Myocyte (in vitro differentiated cells): ENCODE measurements around the gene KDM6B. TPM values are rescaled to one million over a fixed set of nuclear protein-coding genes. Genes with fewer than 3 reads are reported as not detected.
A peak's percentile ranks its signal among the peaks of the same experiment; 100 is the strongest.

Source experiments
- DNase-seq: peaks from one replicate; pipeline ENCODE4 v3.0.0-alpha.2; 2012; ENCODE audit warnings: low read depth
- total RNA-seq: library from RNA; depleted of rRNA; stranded (reverse); fragments of >200 nt; gene quantifications from 2 replicates; pipeline ENCODE4 v1.2.3, GENCODE V29; 2014

Gene KDM6B
- total RNA-seq, 1 donor from 2014 or later = 3.9 TPM

GRCh38 chr17:7840441-7840840, 6.4 kb downstream of the KDM6B start:
- no peak for DNase-seq

- no peak for DNase-seq
Observed at GRCh38 chr17:7840875-7841274, 6.9 kb downstream of the KDM6B start.

- DNase-seq = peak; percentile 91
Observed at GRCh38 chr17:7841396-7841914, 7.4 kb downstream of the KDM6B start.

- peak; percentile 93 for DNase-seq
Observed at GRCh38 chr17:7841915-7842379, 7.9 kb downstream of the KDM6B start.

- DNase-seq = peak; percentile 92
Observed at GRCh38 chr17:7842380-7843256, 8.6 kb downstream of the KDM6B start.

- DNase-seq = peak; percentile 54
Observed at GRCh38 chr17:7843257-7843535, 9.2 kb downstream of the KDM6B start.

GRCh38 chr17:7843536-7844291, 9.7 kb downstream of the KDM6B start:
- peak; percentile 79 for DNase-seq

- peak; percentile 97 for DNase-seq
Observed at GRCh38 chr17:7844292-7845154, 10.5 kb downstream of the KDM6B start.

GRCh38 chr17:7845359-7846062, 11.5 kb downstream of the KDM6B start:
- no peak for DNase-seq

GRCh38 chr17:7846063-7846735, 12.2 kb downstream of the KDM6B start:
- DNase-seq = no peak

- DNase-seq = no peak
Observed at GRCh38 chr17:7846765-7847661, 13.0 kb downstream of the KDM6B start.

- DNase-seq = no peak
Observed at GRCh38 chr17:7848131-7848579, 14.1 kb downstream of the KDM6B start.

GRCh38 chr17:7848739-7849129, 14.7 kb downstream of the KDM6B start:
- no peak for DNase-seq

GRCh38 chr17:7849130-7849750, 15.2 kb downstream of the KDM6B start:
- DNase-seq = no peak

- DNase-seq = no peak
Observed at GRCh38 chr17:7849751-7850504, 15.9 kb downstream of the KDM6B start.

- DNase-seq = no peak
Observed at GRCh38 chr17:7850701-7851437, 16.9 kb downstream of the KDM6B start.
